ENCODE data around the gene RASAL1.
A peak's percentile ranks its signal among the peaks of the same experiment; 100 is the strongest.

Gene RASAL1

GRCh38 chr12:113091506-113091905 is 44.1 kb downstream of the RASAL1 start:
- CTCF ChIA-PET = interaction anchor here (0.5 to 1.4 kb wide), 2 partner anchors 10 to 70 kb away, joined by 3 to 4 read pairs; no protein-coding TSS in a partner anchor
- POLR2A ChIA-PET = no interaction called here
- Histone ChIP-seq H3K4me3 (ENCODE audit: low read depth, low read length) (no peak overlapping the region), H3K4me1 (ENCODE audit: control insufficient read depth, insufficient read depth, low read length) (no peaks in the 10 kb centered on the region), H3K27ac (ENCODE audit: extremely low read depth, low read depth, low read length) (no peak overlapping the region), H3K36me3 (ENCODE audit: control insufficient read depth in 2 of 2, insufficient read depth in 1 of 2, low read length in 2 of 2) (no peaks in the 10 kb centered on the region), H3K9me3 (ENCODE audit: control insufficient read depth, insufficient read depth, low read depth, low read length) (no peaks in the 10 kb centered on the region)
- TF ChIP-seq TRIM28 (IDR thresholded peaks at IDR 0.05; ENCODE audit: borderline replicate concordance, low read length) = no peak
- TF ChIP-seq SP3 (tag by site-specific recombination; IDR thresholded peaks at IDR 0.05) = no peak
- no peak for TF ChIP-seq ZBTB48 (tag by site-specific recombination; IDR thresholded peaks at IDR 0.05)
- TF ChIP-seq OSR2 (tag by site-specific recombination; IDR thresholded peaks at IDR 0.05) = no peak
- TF ChIP-seq ZNF664 (tag by site-specific recombination; IDR thresholded peaks at IDR 0.05) = no peak
- TF ChIP-seq ZBTB11 (tag by site-specific recombination; conservative IDR thresholded peaks at IDR 0.05; ENCODE audit: low read depth) = no peak
- no peak for TF ChIP-seq ZNF37A (tag by site-specific recombination; IDR thresholded peaks at IDR 0.05)
- TF ChIP-seq ZNF768 (tag by site-specific recombination; IDR thresholded peaks at IDR 0.05) = no peak
- TF ChIP-seq PRDM1 (tag by site-specific recombination; IDR thresholded peaks at IDR 0.05) = no peak
- no peak for TF ChIP-seq ZNF571 (tag by site-specific recombination; IDR thresholded peaks at IDR 0.05)
- TF ChIP-seq ZNF560 (tag by site-specific recombination; IDR thresholded peaks at IDR 0.05; ENCODE audit: borderline replicate concordance) = no peak
- no peak for TF ChIP-seq GLI4 (tag by site-specific recombination; IDR thresholded peaks at IDR 0.05)

GRCh38 chr12:113090740-113091139 is 44.8 kb downstream of the RASAL1 start:
- Histone ChIP-seq H3K9me3 (ENCODE audit: control insufficient read depth, insufficient read depth, low read depth, low read length) (no peaks in the 10 kb centered on the region), H3K4me3 (ENCODE audit: low read depth, low read length) (no peak overlapping the region), H3K27ac (ENCODE audit: extremely low read depth, low read depth, low read length) (no peak overlapping the region), H3K4me1 (ENCODE audit: control insufficient read depth, insufficient read depth, low read length) (no peaks in the 10 kb centered on the region), H3K36me3 (ENCODE audit: control insufficient read depth in 2 of 2, insufficient read depth in 1 of 2, low read length in 2 of 2) (no peaks in the 10 kb centered on the region)
- ChIA-PET POLR2A (no interaction called here), CTCF (interaction anchor here (1.2 kb wide), 1 partner anchor 42 kb away, joined by 3 read pairs; no protein-coding TSS in a partner anchor)
- no peak for TF ChIP-seq ZNF560 (tag by site-specific recombination; IDR thresholded peaks at IDR 0.05; ENCODE audit: borderline replicate concordance)

GRCh38 chr12:113089839-113090238 is 45.7 kb downstream of the RASAL1 start:
- H3K36me3 ChIP-seq (ENCODE audit: control insufficient read depth in 2 of 2, insufficient read depth in 1 of 2, low read length in 2 of 2) = no peaks in the 10 kb centered on the region
- no peaks in the 10 kb centered on the region for H3K4me1 ChIP-seq (ENCODE audit: control insufficient read depth, insufficient read depth, low read length)
- H3K4me3 ChIP-seq (ENCODE audit: low read depth, low read length) = no peak overlapping the region
- ChIA-PET POLR2A (interaction anchor here (0.5 kb wide), 1 partner anchor 151 kb away, joined by 5 read pairs; no protein-coding TSS in a partner anchor), CTCF (interaction anchor here (1.2 kb wide), 1 partner anchor 41 kb away, joined by 3 read pairs; no protein-coding TSS in a partner anchor)
- no peak overlapping the region for H3K27ac ChIP-seq (ENCODE audit: extremely low read depth, low read depth, low read length)
- H3K9me3 ChIP-seq (ENCODE audit: control insufficient read depth, insufficient read depth, low read depth, low read length) = no peaks in the 10 kb centered on the region
- TF ChIP-seq PRDM4 (tag by site-specific recombination; IDR thresholded peaks at IDR 0.05) (no peak), ZBTB17 (tag by site-specific recombination; IDR thresholded peaks at IDR 0.05) (0 out of 2 replicates have a peak, but pooled peaks have one; percentile 37), ZNF398 (tag by site-specific recombination; IDR thresholded peaks at IDR 0.05) (no peak), OVOL3 (tag by site-specific recombination; IDR thresholded peaks at IDR 0.05) (no peak), ZFP3 (tag by site-specific recombination; IDR thresholded peaks at IDR 0.05; ENCODE audit: low read depth) (no peak), ZNF24 (tag by site-specific recombination; IDR thresholded peaks at IDR 0.05) (no peak), ZNF580 (tag by site-specific recombination; IDR thresholded peaks at IDR 0.05) (no peak), ZNF10 (tag by site-specific recombination; IDR thresholded peaks at IDR 0.05) (no peak), ZNF23 (tag by site-specific recombination; IDR thresholded peaks at IDR 0.05; ENCODE audit: borderline replicate concordance) (peak; percentile 64; the same call in 1 of the 2 replicates), ZNF157 (tag by site-specific recombination; IDR thresholded peaks at IDR 0.05) (no peak), ZNF530 (tag by site-specific recombination; IDR thresholded peaks at IDR 0.05; ENCODE audit: low read depth) (no peak), ZNF366 (tag by site-specific recombination; conservative IDR thresholded peaks at IDR 0.05) (no peak)
